ENCODE measurements around the gene TMEM53. TPM values are rescaled to one million over a fixed set of nuclear protein-coding genes. Genes with fewer than 3 reads are reported as not detected.

TMEM53 gene
- polyA plus RNA-seq, 1 of the 3 experiments (the other 2 are of a cell fraction): 14.9 TPM

GRCh38 chr1:44653107-44653964, 20.9 kb downstream of the TMEM53 start:
- Histone ChIP-seq H3K79me2 (ENCODE audit: insufficient read depth) (no peaks in the 10 kb centered on the region), H2AFZ (ENCODE audit: low read depth) (no peak overlapping the region), H3K4me3 (ENCODE audit: low read depth in 2 of 2, low read length in 1 of 2) (peak overlapping the region in 1 of 2 experiments; percentile 35; a peak in 1 of 4 replicates), H3K4me2 (no peak overlapping the region), H3F3A (replicated peaks; ENCODE audit: insufficient read depth) (peaks cover 4% of the 10 kb centered on the region), H3K9me3 (no peaks in the 10 kb centered on the region), H3K27ac (ENCODE audit: low read depth in 2 of 2, low read length in 1 of 2) (no peak overlapping the region), H3K4me1 (ENCODE audit: control insufficient read depth in 1 of 2, insufficient read depth in 2 of 2, low read depth in 1 of 2, low read length in 1 of 2) (peaks cover 0 to 31% of the 10 kb centered on the region in 2 experiments; a peak in 1 of 4 replicates), H3K9ac (no peak overlapping the region), H3K36me3 (replicated peaks in 1 of 2; ENCODE audit: control insufficient read depth in 1 of 2, insufficient read depth in 2 of 2, low read length in 1 of 2) (peaks cover 0 to 26% of the 10 kb centered on the region in 2 experiments), H4K20me1 (ENCODE audit: insufficient read depth) (no peaks in the 10 kb centered on the region), H3K9me2 (no peaks in the 10 kb centered on the region), H3K27me3 (ENCODE audit: insufficient read depth) (no peaks in the 10 kb centered on the region)
- ChIA-PET POLR2A (interaction anchor here (0.6 to 6.0 kb wide), 6 partner anchors 11 to 436 kb away, joined by 3 to 50 read pairs (median 5); partner anchors contain the start of gene RNU5D-1), CTCF (interaction anchor here (0.6 to 7.5 kb wide), 52 partner anchors 9 to 565 kb away, joined by 3 to 163 read pairs (median 5); partner anchors contain the start of genes ARMH1 and TMEM53)
- WGBS (ENCODE audit: low lambda C conversion rate): 48% methylated on average over 11 of the region's 11 CpGs
- DNase-seq: no peak
- no peak for TF ChIP-seq USF2 (IDR thresholded peaks at IDR 0.05; ENCODE audit: borderline replicate concordance, low read depth, low read length)
- TF ChIP-seq RXRA (IDR thresholded peaks at IDR 0.05; ENCODE audit: borderline replicate concordance, low read depth): no peak
- TF ChIP-seq SMC3 (IDR thresholded peaks at IDR 0.05; ENCODE audit: low read depth, low read length): no peak
- TF ChIP-seq FOXJ3 (CRISPR knock-in tag; IDR thresholded peaks at IDR 0.05): no peak
- TF ChIP-seq EZH2phosphoT487 (IDR thresholded peaks at IDR 0.05; ENCODE audit: borderline replicate concordance, low read depth): no peak
- no peak for TF ChIP-seq TEAD4 (IDR thresholded peaks at IDR 0.05; ENCODE audit: borderline replicate concordance, insufficient read depth)
- no peak for TF ChIP-seq CHD2 (IDR thresholded peaks at IDR 0.05; ENCODE audit: low read length, partially characterized antibody)
- TF ChIP-seq FOSL2 (IDR thresholded peaks at IDR 0.05; ENCODE audit: borderline replicate concordance, low read depth): no peak
- no peak for TF ChIP-seq SIN3A (IDR thresholded peaks at IDR 0.05; ENCODE audit: borderline replicate concordance, low read depth, low read length)
- TF ChIP-seq EP300 (IDR thresholded peaks at IDR 0.05; ENCODE audit: borderline replicate concordance in 1 of 2, low read depth in 1 of 2, low read length in 1 of 2): no peak
- TF ChIP-seq TAF1 (IDR thresholded peaks at IDR 0.05; ENCODE audit: borderline replicate concordance, low read depth, low read length): no peak
- TF ChIP-seq, protein P1, sequence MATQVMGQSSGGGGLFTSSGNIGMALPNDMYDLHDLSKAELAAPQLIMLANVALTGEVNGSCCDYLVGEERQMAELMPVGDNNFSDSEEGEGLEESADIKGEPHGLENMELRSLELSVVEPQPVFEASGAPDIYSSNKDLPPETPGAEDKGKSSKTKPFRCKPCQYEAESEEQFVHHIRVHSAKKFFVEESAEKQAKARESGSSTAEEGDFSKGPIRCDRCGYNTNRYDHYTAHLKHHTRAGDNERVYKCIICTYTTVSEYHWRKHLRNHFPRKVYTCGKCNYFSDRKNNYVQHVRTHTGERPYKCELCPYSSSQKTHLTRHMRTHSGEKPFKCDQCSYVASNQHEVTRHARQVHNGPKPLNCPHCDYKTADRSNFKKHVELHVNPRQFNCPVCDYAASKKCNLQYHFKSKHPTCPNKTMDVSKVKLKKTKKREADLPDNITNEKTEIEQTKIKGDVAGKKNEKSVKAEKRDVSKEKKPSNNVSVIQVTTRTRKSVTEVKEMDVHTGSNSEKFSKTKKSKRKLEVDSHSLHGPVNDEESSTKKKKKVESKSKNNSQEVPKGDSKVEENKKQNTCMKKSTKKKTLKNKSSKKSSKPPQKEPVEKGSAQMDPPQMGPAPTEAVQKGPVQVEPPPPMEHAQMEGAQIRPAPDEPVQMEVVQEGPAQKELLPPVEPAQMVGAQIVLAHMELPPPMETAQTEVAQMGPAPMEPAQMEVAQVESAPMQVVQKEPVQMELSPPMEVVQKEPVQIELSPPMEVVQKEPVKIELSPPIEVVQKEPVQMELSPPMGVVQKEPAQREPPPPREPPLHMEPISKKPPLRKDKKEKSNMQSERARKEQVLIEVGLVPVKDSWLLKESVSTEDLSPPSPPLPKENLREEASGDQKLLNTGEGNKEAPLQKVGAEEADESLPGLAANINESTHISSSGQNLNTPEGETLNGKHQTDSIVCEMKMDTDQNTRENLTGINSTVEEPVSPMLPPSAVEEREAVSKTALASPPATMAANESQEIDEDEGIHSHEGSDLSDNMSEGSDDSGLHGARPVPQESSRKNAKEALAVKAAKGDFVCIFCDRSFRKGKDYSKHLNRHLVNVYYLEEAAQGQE (IDR thresholded peaks at IDR 0.05; ENCODE audit: low read depth, low read length): no peak
- no peak for TF ChIP-seq IRF3 (IDR thresholded peaks at IDR 0.05; ENCODE audit: low read depth, low read length)
- no peak for TF ChIP-seq RFX5 (IDR thresholded peaks at IDR 0.05; ENCODE audit: low read length)
- TF ChIP-seq GATA2 (CRISPR knock-in tag; IDR thresholded peaks at IDR 0.05): no peak
- no peak for TF ChIP-seq NFIC (IDR thresholded peaks at IDR 0.05; ENCODE audit: borderline replicate concordance)
- no peak for TF ChIP-seq MEF2A (IDR thresholded peaks at IDR 0.05; ENCODE audit: borderline replicate concordance, low read depth)
- TF ChIP-seq YY1 (IDR thresholded peaks at IDR 0.05; ENCODE audit: low read depth): no peak
